Lung (tissue), 12 donors: ENCODE data around the gene MAP2. TPM values are rescaled to one million over a fixed set of nuclear protein-coding genes. Genes with fewer than 3 reads are reported as not detected.
A peak's percentile ranks its signal among the peaks of the same experiment; 100 is the strongest.

Experiments
- ATAC-seq: fragments of 200-7000 bp; cut with Tn5 transposase; one replicate; pipeline ENCODE4 v1.9.1; 2020; ENCODE audit warnings: moderate number of reproducible peaks; ENCODE audit not compliant: insufficient read depth, low FRiP score
- DNase-seq, 3 donors: peaks; one replicate each; pipeline ENCODE4 v3.0.0-alpha.2; 2013 to 2017
- H3K27ac ChIP-seq, 2 donors: one replicate each; pipeline ENCODE4 v1.5.1; 2013; ENCODE audit warnings: mild to moderate bottlenecking in 2 of 2, moderate library complexity in 2 of 2, control low read depth in 1 of 2, inconsistent platforms in 1 of 2, low read depth in 1 of 2, low read length in 1 of 2
- H3K27me3 ChIP-seq, 3 donors: one replicate each; pipeline ENCODE4 v1.5.1; 2013; ENCODE audit warnings: low read length in 2 of 3; ENCODE audit not compliant: control insufficient read depth in 3 of 3, insufficient read depth in 3 of 3
- H3K36me3 ChIP-seq, 4 donors: one replicate each; pipeline ENCODE4 v1.5.1; 2013; ENCODE audit warnings: low read length in 4 of 4, mild to moderate bottlenecking in 1 of 4, moderate library complexity in 1 of 4; ENCODE audit not compliant: control insufficient read depth in 4 of 4, insufficient read depth in 4 of 4
- H3K4me1 ChIP-seq, 5 donors: one replicate each; pipeline ENCODE4 v1.5.1; 2013; ENCODE audit warnings: low read length in 5 of 5, mild to moderate bottlenecking in 2 of 5, moderate library complexity in 1 of 5; ENCODE audit not compliant: control insufficient read depth in 5 of 5, insufficient read depth in 5 of 5
- H3K4me3 ChIP-seq: one replicate; pipeline ENCODE4 v1.5.1; 2013; ENCODE audit warnings: mild to moderate bottlenecking, control low read depth, moderate library complexity
- H3K9ac ChIP-seq, 2 donors: one replicate each; pipeline ENCODE4 v1.5.1; 2013; ENCODE audit warnings: low read length in 2 of 2, control low read depth in 1 of 2; ENCODE audit not compliant: insufficient read depth in 1 of 2
- H3K9me3 ChIP-seq, 4 donors: one replicate each; pipeline ENCODE4 v1.5.1; 2013; ENCODE audit warnings: low read length in 3 of 4, mild to moderate bottlenecking in 1 of 4, moderate library complexity in 1 of 4; ENCODE audit not compliant: control insufficient read depth in 4 of 4, insufficient read depth in 3 of 4
- CTCF ChIP-seq: IDR thresholded peaks from 2 replicates; pipeline ENCODE4 v1.5.1; 2012; ENCODE audit warnings: mild to moderate bottlenecking; ENCODE audit errors: control extremely low read depth, extremely low read depth
- WGBS, 2 donors: extraction: QIAGEN DNeasy Blood & Tissue Kit; methylation state at CpG; one replicate each; pipeline ENCODE4 v1.1.7; 2013; 5-methylcytosine and 5-hydroxymethylcytosine counted together
- polyA plus RNA-seq, 2 donors: library from polyadenylated mRNA; stranded (reverse); fragments of 200-250 nt; gene quantifications; one replicate each; pipeline ENCODE4 v1.2.1, GENCODE V29; 2013
- total RNA-seq, 2 donors: library from RNA; depleted of rRNA in 1 of 2; stranded (reverse); fragments of >200 nt in 1 of 2; gene quantifications; one replicate each; pipeline ENCODE4 v1.2.1, GENCODE V29; 2014 to 2021
- donor health status: control.
- donor health status: control.
- donor health status: Bipolar disorder and iron deficiency.
- donor health status: healthy.
- donor health status: DM: yes; HTN: yes; CAD: no.

The MAP2 gene
- total and polyA plus RNA-seq, 4 donors: 6.5 to 18.7 (median 9.6) TPM

GRCh38 chr2:209726311-209726710 is 302.5 kb downstream of the MAP2 start:
- no peaks in the 10 kb centered on the region for H3K4me1 ChIP-seq
- no peak for ATAC-seq
- TF ChIP-seq CTCF: no peak
- no peak overlapping the region for H3K9ac ChIP-seq
- 93 to 96% methylated on average over 2 of the region's 2 CpGs for WGBS, 2 donors
- no peaks in the 10 kb centered on the region for H3K36me3 ChIP-seq
- H3K27me3 ChIP-seq: no peaks in the 10 kb centered on the region
- H3K9me3 ChIP-seq: no peaks in the 10 kb centered on the region
- DNase-seq: no peak
- no peak overlapping the region for H3K27ac ChIP-seq
- H3K4me3 ChIP-seq: no peak overlapping the region

GRCh38 chr2:209727077-209727476 is 303.2 kb downstream of the MAP2 start:
- no peaks in the 10 kb centered on the region for H3K9me3 ChIP-seq
- ATAC-seq (no peak), DNase-seq (peak in 1 of 3 donors; percentile 6)
- H3K27ac ChIP-seq: no peak overlapping the region
- no peak for TF ChIP-seq CTCF
- H3K9ac ChIP-seq: no peak overlapping the region
- H3K4me1 ChIP-seq: no peaks in the 10 kb centered on the region
- no peaks in the 10 kb centered on the region for H3K27me3 ChIP-seq
- WGBS, 2 donors: 83 to 87% methylated on average over 2 of the region's 2 CpGs
- no peak overlapping the region for H3K4me3 ChIP-seq
- H3K36me3 ChIP-seq: no peaks in the 10 kb centered on the region

DNA sequence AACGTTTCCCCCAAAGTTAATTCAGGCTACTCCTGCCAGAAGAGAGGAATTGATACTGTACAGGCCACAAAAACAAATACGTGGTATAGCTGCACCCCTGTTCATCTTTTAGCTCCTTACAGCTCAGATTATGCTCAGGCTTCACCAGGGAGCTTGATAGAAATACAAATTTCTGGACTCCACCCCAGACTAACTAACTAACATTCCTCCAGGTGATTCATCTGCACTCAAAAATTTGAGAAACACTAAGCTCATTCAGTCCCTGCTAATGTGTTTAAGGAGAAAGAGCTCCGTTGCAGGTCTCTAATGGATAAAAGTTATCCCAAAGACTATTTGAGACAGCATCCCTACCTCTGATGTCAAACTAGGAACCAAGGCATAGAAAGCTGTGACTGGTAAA is 311.0 kb downstream of the MAP2 start:
- Histone ChIP-seq H3K9ac (no peak overlapping the region), H3K4me3 (no peak overlapping the region), H3K27ac (no peak overlapping the region), H3K27me3 (no peaks in the 10 kb centered on the region), H3K36me3 (no peaks in the 10 kb centered on the region), H3K4me1 (no peaks in the 10 kb centered on the region), H3K9me3 (peaks cover 0 to 3% (median 0%) of the 10 kb centered on the region in 4 donors)
- no peak for TF ChIP-seq CTCF
- no peak for DNase-seq
- 82 to 85% methylated on average over 3 of the region's 3 CpGs for WGBS, 2 donors
- no peak for ATAC-seq

DNA sequence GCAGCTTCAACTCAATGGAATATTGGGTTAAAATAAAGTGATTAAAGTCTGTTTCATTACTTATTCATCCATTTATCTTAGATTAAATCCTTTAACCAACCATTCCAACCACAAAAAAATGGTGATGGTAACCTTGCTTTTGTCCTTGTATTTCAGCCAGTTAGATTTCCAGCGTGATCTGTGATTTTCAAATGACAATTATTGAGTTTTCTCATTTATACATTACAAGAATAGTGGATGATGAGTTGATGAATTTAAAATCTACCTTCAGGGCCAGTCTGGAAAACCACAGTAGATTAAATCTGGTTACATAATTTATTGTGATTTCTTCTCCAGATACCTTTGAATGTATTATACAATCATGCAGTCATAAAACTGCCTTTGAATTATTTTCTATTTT is 318.1 kb downstream of the MAP2 start:
- WGBS, 2 donors: 61 to 65% methylated on average over 1 of the region's 1 CpG
- Histone ChIP-seq H3K36me3 (no peaks in the 10 kb centered on the region), H3K9ac (no peak overlapping the region), H3K27me3 (no peaks in the 10 kb centered on the region), H3K9me3 (peaks cover 0 to 1% (median 0%) of the 10 kb centered on the region in 4 donors), H3K4me3 (no peak overlapping the region), H3K27ac (no peak overlapping the region), H3K4me1 (no peaks in the 10 kb centered on the region)
- DNase-seq (no peak), ATAC-seq (no peak)
- TF ChIP-seq CTCF: no peak
